Suprapubic skin (tissue), 4 donors: ENCODE data around the gene PODXL2. TPM values are rescaled to one million over a fixed set of nuclear protein-coding genes. Genes with fewer than 3 reads are reported as not detected.

Source experiments
- DNase-seq, 2 donors: peaks; one replicate each; pipeline ENCODE4 v3.0.0-alpha.2; 2019; ENCODE audit warnings: low spot score in 2 of 2
- H3K27ac ChIP-seq: fragments of 200-600 bp; sonication (generic); one replicate; pipeline ENCODE4 v1.5.1; 2019
- H3K27me3 ChIP-seq: fragments of 200-600 bp; sonication (generic); one replicate; pipeline ENCODE4 v1.5.1; 2019
- H3K36me3 ChIP-seq: fragments of 200-600 bp; sonication (generic); one replicate; pipeline ENCODE4 v1.5.1; 2019
- H3K4me1 ChIP-seq: fragments of 200-600 bp; sonication (generic); one replicate; pipeline ENCODE4 v1.5.1; 2019
- H3K4me3 ChIP-seq: fragments of 200-600 bp; sonication (generic); one replicate; pipeline ENCODE4 v1.5.1; 2019; ENCODE audit warnings: mild to moderate bottlenecking
- H3K9me3 ChIP-seq: fragments of 200-600 bp; sonication (generic); one replicate; pipeline ENCODE4 v1.5.1; 2019
- EP300 ChIP-seq: sonication (generic); formaldehyde crosslinking; IDR thresholded peaks from one replicate; pipeline ENCODE4 v1.6.1; 2017; ENCODE audit warnings: antibody characterized with exemption
- POLR2A ChIP-seq, 2 donors: fragments of 450-650 bp; IDR thresholded peaks; one replicate each; pipeline ENCODE4 v1.6.1; 2017; ENCODE audit warnings: antibody characterized with exemption in 2 of 2, mild to moderate bottlenecking in 2 of 2, moderate library complexity in 2 of 2
- POLR2AphosphoS5 ChIP-seq, 3 donors: sonication (generic); formaldehyde crosslinking; IDR thresholded peaks; one replicate each; pipeline ENCODE4 v1.6.1; 2017; ENCODE audit warnings: antibody characterized with exemption in 3 of 3
- WGBS: methylation state at CpG from one replicate; pipeline ENCODE4 v1.1.5; 2018; 5-methylcytosine and 5-hydroxymethylcytosine counted together
- total RNA-seq, 4 donors: library from RNA; depleted of rRNA; stranded (reverse); fragments of >200 nt; gene quantifications; one replicate each; pipeline ENCODE4 v1.1.0, GENCODE V29; 2016
- TF ChIP-seq, protein P1 (sequence below), 2 donors: fragments of 200-600 bp in 1 of 2; fragments of 450-650 bp in 1 of 2; sonication (generic) in 1 of 2; IDR thresholded peaks; one replicate each; pipeline ENCODE4 v1.5.1; 2016 to 2019; ENCODE audit warnings: antibody characterized with exemption in 2 of 2, mild to moderate bottlenecking in 1 of 2, moderate library complexity in 1 of 2

Gene PODXL2
- total RNA-seq, 4 donors from 2014 or later, result 8.0 to 15.4 (median 11.2) TPM

DNA sequence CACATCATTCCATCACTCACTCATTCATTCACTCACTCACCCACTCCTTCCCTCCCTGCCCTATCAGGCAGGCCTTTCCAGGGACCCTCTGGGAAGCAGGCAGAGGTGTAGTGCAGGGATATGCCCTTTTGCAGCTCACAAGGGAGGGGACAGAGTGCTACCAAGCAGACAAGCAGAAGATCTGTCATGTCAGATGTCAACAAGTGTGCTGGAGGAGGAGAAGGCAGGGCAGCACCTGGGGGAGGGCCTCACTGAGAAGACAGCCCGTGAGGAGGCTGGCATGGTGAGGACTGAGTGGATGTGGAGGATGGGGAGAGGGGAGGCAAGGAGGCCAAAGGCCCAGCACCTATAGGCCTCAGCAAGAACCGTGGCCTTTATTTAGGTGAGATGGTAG is 59.0 kb downstream of the PODXL2 start:
- no peak overlapping the region for H3K4me3 ChIP-seq
- H3K36me3 ChIP-seq, result peaks cover 3% of the 10 kb centered on the region
- peaks cover 15% of the 10 kb centered on the region for H3K4me1 ChIP-seq
- whole genome bisulfite sequencing, result 72% methylated on average over 2 of the region's 2 CpGs
- no peak for DNase-seq
- TF ChIP-seq POLR2A (IDR thresholded peaks at IDR 0.05) (no peak), EP300 (no peak), POLR2AphosphoS5 (IDR thresholded peaks at IDR 0.05) (no peak)
- TF ChIP-seq, protein P1, sequence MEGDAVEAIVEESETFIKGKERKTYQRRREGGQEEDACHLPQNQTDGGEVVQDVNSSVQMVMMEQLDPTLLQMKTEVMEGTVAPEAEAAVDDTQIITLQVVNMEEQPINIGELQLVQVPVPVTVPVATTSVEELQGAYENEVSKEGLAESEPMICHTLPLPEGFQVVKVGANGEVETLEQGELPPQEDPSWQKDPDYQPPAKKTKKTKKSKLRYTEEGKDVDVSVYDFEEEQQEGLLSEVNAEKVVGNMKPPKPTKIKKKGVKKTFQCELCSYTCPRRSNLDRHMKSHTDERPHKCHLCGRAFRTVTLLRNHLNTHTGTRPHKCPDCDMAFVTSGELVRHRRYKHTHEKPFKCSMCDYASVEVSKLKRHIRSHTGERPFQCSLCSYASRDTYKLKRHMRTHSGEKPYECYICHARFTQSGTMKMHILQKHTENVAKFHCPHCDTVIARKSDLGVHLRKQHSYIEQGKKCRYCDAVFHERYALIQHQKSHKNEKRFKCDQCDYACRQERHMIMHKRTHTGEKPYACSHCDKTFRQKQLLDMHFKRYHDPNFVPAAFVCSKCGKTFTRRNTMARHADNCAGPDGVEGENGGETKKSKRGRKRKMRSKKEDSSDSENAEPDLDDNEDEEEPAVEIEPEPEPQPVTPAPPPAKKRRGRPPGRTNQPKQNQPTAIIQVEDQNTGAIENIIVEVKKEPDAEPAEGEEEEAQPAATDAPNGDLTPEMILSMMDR (IDR thresholded peaks at IDR 0.05), result no peak
- no peak overlapping the region for H3K27ac ChIP-seq
- no peaks in the 10 kb centered on the region for H3K27me3 ChIP-seq
- H3K9me3 ChIP-seq, result no peaks in the 10 kb centered on the region

DNA sequence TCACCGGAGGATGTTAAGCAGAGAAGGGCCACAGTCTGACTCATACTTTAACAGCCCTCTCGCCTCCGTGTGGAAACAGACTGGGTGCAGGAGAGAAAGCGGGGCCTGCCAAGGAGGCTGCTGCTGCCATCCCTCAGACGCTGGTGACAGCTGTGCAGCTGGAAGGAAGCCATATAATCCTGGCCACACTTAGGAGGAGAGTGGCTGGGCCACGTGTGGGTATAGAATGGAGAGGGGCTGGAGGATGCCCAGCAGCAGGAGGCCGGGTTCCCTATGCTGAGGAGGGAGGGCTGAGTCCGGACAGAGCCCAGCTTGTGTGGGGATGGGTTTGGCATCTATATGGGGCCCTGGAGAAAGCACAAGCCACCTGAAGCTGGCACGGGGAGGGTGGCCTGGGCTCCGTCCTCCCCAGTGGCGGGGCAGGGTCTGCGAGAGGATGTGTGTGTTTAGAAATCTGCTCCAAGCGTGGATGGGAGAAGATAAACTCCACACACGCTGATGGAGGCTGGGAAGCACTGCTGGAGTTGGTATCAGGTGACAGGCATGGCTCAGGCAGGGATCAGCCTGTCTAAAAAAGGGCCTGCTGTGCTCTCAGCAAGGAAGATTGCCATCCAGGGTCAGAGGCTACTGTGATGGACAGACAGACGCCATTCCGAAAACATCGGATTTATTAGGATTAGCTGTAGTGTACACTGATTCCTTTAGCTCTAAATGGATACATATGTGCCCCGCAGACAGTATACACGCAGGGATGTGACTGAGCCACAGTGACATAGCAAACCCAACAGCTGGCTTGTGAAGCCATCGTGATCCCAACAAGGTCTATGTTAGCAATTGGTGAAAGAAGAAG is 59.7 kb downstream of the PODXL2 start:
- H3K4me3 ChIP-seq, result no peak overlapping the region
- H3K9me3 ChIP-seq, result no peaks in the 10 kb centered on the region
- peaks cover 12% of the 10 kb centered on the region for H3K4me1 ChIP-seq
- no peaks in the 10 kb centered on the region for H3K27me3 ChIP-seq
- peaks cover 7% of the 10 kb centered on the region for H3K36me3 ChIP-seq
- DNase-seq, result peak; percentile 47 to 49
- no peak overlapping the region for H3K27ac ChIP-seq
- TF ChIP-seq EP300, result no peak
- TF ChIP-seq POLR2AphosphoS5 (IDR thresholded peaks at IDR 0.05), result no peak
- no peak for TF ChIP-seq POLR2A (IDR thresholded peaks at IDR 0.05)
- TF ChIP-seq, protein P1 (IDR thresholded peaks at IDR 0.05), result no peak
- 82% methylated on average over 18 of the region's 20 CpGs for WGBS

DNA sequence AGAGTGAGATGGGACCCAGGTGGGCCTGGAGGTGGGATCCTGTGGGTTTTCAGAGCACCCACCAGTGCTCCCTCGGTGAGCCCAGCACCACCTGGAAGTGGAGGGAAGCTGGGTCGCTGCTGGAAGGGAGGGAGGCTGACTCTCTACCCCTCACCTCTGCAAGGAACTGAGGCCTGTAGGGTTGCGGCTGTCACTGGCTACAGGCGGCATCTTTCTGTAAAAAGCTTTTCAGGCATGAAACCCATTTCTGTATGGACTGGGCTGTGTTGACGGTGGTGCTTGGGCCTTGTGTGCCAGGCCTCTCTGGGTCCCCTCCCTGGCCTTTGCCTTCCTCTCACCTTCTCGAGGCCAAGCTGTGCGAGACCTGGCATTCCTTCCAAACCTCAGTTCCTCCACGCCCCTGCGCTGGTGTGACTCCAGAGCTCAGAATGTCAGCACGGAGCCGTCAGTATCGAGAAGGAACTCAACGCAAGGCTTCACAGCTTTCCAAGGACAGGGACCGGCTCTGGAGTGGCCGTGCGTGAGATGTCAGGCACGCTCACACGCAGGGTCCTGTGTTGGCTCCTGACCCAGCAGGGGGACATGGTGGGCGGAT is 60.4 kb downstream of the PODXL2 start:
- Histone ChIP-seq H3K27me3 (no peaks in the 10 kb centered on the region), H3K27ac (no peak overlapping the region), H3K4me1 (peaks cover 9% of the 10 kb centered on the region), H3K9me3 (no peaks in the 10 kb centered on the region), H3K36me3 (peaks cover 7% of the 10 kb centered on the region), H3K4me3 (no peak overlapping the region)
- TF ChIP-seq EP300 (no peak), POLR2AphosphoS5 (IDR thresholded peaks at IDR 0.05) (no peak), POLR2A (IDR thresholded peaks at IDR 0.05) (no peak)
- TF ChIP-seq, protein P1 (IDR thresholded peaks at IDR 0.05), result no peak
- DNase-seq, result peak; percentile 44 to 65
- 89% methylated on average over 18 of the region's 19 CpGs for WGBS

DNA sequence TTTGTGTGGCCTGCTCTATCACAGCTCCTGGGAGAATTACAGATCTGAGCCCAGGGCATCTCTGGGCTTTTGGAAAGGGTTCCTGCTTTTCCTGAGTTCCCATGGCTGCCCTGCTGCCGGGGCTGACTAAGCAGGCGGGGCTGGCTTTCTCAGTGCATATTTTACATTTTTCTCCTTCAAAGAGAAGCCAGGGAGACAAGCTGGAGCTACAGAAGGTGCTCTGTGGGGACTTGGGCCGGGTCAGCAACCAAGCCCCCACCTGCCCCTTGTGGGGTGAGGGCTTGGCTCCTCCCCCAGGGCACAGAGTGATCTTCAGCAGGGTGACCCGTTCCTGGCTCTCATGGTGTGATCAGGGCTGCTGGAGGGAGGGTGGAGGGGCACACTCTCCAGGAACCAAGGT is 61.1 kb downstream of the PODXL2 start:
- Histone ChIP-seq H3K36me3 (peaks cover 7% of the 10 kb centered on the region), H3K27ac (no peak overlapping the region), H3K4me1 (peaks cover 9% of the 10 kb centered on the region), H3K27me3 (no peaks in the 10 kb centered on the region), H3K4me3 (no peak overlapping the region), H3K9me3 (no peaks in the 10 kb centered on the region)
- no peak for TF ChIP-seq POLR2AphosphoS5 (IDR thresholded peaks at IDR 0.05)
- no peak for TF ChIP-seq POLR2A (IDR thresholded peaks at IDR 0.05)
- no peak for TF ChIP-seq EP300
- TF ChIP-seq, protein P1 (IDR thresholded peaks at IDR 0.05), result no peak
- no CpG with 5 or more reads among the region's 4 CpGs for WGBS
- DNase-seq, result no peak

DNA sequence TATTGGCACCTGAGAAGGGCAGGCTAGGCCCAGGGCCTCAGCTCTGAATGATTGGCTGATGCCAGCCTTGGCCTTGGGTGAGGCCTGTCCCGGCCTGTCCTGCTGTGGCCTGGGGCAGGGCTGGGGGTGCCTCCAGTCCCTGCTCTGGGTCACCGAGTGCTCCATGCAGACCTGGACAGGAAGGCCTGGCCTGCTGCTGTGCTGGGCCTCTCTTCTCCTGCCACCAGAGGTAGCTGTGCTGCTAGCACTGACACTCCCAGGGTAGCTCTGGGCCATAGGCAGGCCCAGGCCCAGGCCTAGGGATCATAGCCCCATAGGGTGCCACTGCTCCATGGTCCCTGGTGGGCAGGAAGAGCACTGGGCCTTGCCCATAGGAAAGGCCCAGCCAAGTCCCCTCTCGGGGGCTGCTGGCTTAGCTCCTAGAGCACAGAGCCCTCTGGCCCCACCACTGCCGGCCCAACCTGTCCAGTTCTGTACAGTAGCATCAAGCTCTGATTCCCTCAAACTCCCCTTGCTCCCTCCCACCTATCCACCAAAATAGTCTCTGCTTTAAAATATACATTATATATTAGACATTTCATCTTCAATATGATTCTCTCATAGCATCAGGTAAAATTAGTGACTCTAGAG is 62.0 kb downstream of the PODXL2 start:
- Histone ChIP-seq H3K36me3 (peaks cover 7% of the 10 kb centered on the region), H3K9me3 (no peaks in the 10 kb centered on the region), H3K27ac (no peak overlapping the region), H3K4me3 (no peak overlapping the region), H3K4me1 (peaks cover 9% of the 10 kb centered on the region), H3K27me3 (no peaks in the 10 kb centered on the region)
- 89% methylated on average over 3 of the region's 4 CpGs for WGBS
- peak in 1 of 2 donors; percentile 38 for DNase-seq
- TF ChIP-seq, protein P1 (IDR thresholded peaks at IDR 0.05), result peak in 1 of 2 donors; percentile 53
- no peak for TF ChIP-seq EP300
